ENCODE results near the gene UTF1. TPM values are rescaled to one million over a fixed set of nuclear protein-coding genes. Genes with fewer than 3 reads are reported as not detected.

UTF1 gene
- total and polyA plus RNA-seq, 2 of the 8 experiments (the other 6 are each of a cell fraction or from before 2014, with no cell fraction given), result 0.47 to 21.8 TPM

DNA sequence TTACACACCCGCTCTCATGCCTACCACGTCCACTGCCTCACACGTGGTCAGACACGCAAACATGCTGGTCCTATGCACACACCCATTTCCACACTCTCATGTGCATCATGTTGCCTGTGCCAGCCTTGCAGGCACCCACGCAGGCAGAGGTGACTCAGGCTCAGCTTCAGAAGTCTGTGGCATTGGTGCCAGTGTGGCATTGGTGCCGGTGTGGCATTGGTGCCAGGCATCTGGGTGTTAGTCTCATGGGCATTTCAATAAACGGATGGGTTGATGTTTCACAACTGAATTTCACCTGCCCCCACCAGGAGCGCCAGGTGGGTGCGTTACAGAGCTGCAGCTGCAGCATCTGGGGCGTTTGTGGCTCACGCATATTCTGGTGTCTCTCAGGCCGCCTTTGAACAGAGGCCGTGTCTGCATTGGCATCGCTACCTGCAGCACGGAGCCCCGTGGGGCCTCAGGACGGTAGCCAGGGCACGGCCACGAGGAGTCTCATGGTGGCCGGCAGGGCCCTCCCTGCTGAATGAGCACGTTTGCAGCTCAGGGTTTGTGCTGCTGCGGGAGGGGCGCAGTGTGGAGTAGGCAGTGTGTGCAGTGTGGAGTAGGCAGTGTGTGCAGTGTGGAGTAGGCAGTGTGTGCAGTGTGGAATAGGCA lies 45.3 kb upstream of the UTF1 start:
- no peaks in the 10 kb centered on the region for H3K79me2 ChIP-seq (ENCODE audit: control insufficient read depth in 1 of 2, insufficient read depth in 2 of 2, low read length in 2 of 2)
- H3K56ac ChIP-seq (replicated peaks; ENCODE audit: insufficient read length, low read depth, low read length), result no peak overlapping the region
- H2AK5ac ChIP-seq (ENCODE audit: low read depth, low read length), result no peak overlapping the region
- no peak overlapping the region for H4K91ac ChIP-seq (replicated peaks; ENCODE audit: insufficient read length, low read length)
- no peak overlapping the region for H2BK15ac ChIP-seq (ENCODE audit: low read length)
- H3K4me1 ChIP-seq (replicated peaks in 1 of 4; ENCODE audit: control insufficient read depth in 3 of 4, insufficient read depth in 4 of 4, low read length in 3 of 4), result no peaks in the 10 kb centered on the region; a peak in 1 of 7 replicates
- peaks cover 0 to 26% (median 10%) of the 10 kb centered on the region in 4 experiments; a peak in 4 of 8 replicates for H3K36me3 ChIP-seq (ENCODE audit: control insufficient read depth in 2 of 4, insufficient read depth in 4 of 4, low read length in 3 of 4)
- CTCF ChIA-PET (ENCODE audit: partially characterized antibody), result no interaction called here
- H3K9ac ChIP-seq (replicated peaks in 1 of 4; ENCODE audit: extremely low read depth in 1 of 4, low read depth in 3 of 4, low read length in 3 of 4), result no peak overlapping the region
- H2BK5ac ChIP-seq (ENCODE audit: low read depth, low read length), result no peak overlapping the region
- 80% methylated on average over 23 of the region's 23 CpGs; no CpG with 5 or more reads in 1 of the 2 experiments for WGBS, 2 experiments (ENCODE audit: extremely low coverage in 1 of 2, insufficient coverage in 1 of 2, insufficient read length in 1 of 2, insufficient replicate concordance in 2 of 2, low coverage in 1 of 2, low lambda C conversion rate in 2 of 2, missing lambda C conversion rate in 1 of 2)
- H2AFZ ChIP-seq (ENCODE audit: low read length), result no peak overlapping the region
- H3K79me1 ChIP-seq (ENCODE audit: low read depth, low read length), result no peaks in the 10 kb centered on the region
- H3K9me3 ChIP-seq (ENCODE audit: insufficient read depth in 2 of 2, low read depth in 1 of 2, low read length in 1 of 2), result peaks cover 0 to 20% of the 10 kb centered on the region in 2 experiments; a peak in 1 of 4 replicates
- H2BK20ac ChIP-seq (ENCODE audit: low read length), result no peak overlapping the region
- no peak overlapping the region for H2BK120ac ChIP-seq (replicated peaks; ENCODE audit: low read depth, low read length)
- DNase-seq (ENCODE audit: low read depth in 1 of 2, low spot score in 2 of 2), result no peak
- no peak overlapping the region for H3K27ac ChIP-seq (ENCODE audit: low read depth, low read length)
- H4K20me1 ChIP-seq (replicated peaks in 1 of 2; ENCODE audit: control insufficient read depth in 1 of 2, insufficient read depth in 2 of 2, low read length in 2 of 2), result peaks cover 0 to 11% of the 10 kb centered on the region in 2 experiments
- FAIRE-seq, result no peak
- H3K23me2 ChIP-seq (ENCODE audit: low read depth, low read length), result 0 out of 2 replicates have a peak, but pooled peaks cover 2% of the 10 kb centered on the region
- no peak overlapping the region for H4K8ac ChIP-seq (ENCODE audit: extremely low read depth, insufficient read depth, low read length)
- H4K5ac ChIP-seq (ENCODE audit: insufficient read length, low read depth, low read length), result no peak overlapping the region
- H3K23ac ChIP-seq (ENCODE audit: insufficient read length), result no peak overlapping the region
- no peak overlapping the region for H3K18ac ChIP-seq (ENCODE audit: extremely low read depth, low read length)
- no peaks in the 10 kb centered on the region for H3K27me3 ChIP-seq (replicated peaks in 1 of 4; ENCODE audit: control insufficient read depth in 3 of 4, extremely low read depth in 1 of 4, insufficient read depth in 3 of 4, low read length in 3 of 4)
- no peak overlapping the region for H2BK12ac ChIP-seq (ENCODE audit: low read depth, low read length)
- H3K4me2 ChIP-seq (ENCODE audit: insufficient read depth in 1 of 2, low read depth in 2 of 2, low read length in 2 of 2), result no peak overlapping the region
- no peak overlapping the region for H3K4me3 ChIP-seq (ENCODE audit: extremely low read depth in 1 of 4, insufficient read depth in 2 of 4, low read depth in 3 of 4, low read length in 4 of 4)
- no peak overlapping the region for H3K14ac ChIP-seq (ENCODE audit: insufficient read length)
- H3K4ac ChIP-seq (replicated peaks; ENCODE audit: insufficient read length, low read depth, low read length), result no peak overlapping the region
- POLR2A ChIA-PET (ENCODE audit: partially characterized antibody), result interaction anchor here (2.1 kb wide), 1 partner anchor 13 kb away, joined by 5 read pairs; no protein-coding TSS in a partner anchor
- TF ChIP-seq, protein P1, sequence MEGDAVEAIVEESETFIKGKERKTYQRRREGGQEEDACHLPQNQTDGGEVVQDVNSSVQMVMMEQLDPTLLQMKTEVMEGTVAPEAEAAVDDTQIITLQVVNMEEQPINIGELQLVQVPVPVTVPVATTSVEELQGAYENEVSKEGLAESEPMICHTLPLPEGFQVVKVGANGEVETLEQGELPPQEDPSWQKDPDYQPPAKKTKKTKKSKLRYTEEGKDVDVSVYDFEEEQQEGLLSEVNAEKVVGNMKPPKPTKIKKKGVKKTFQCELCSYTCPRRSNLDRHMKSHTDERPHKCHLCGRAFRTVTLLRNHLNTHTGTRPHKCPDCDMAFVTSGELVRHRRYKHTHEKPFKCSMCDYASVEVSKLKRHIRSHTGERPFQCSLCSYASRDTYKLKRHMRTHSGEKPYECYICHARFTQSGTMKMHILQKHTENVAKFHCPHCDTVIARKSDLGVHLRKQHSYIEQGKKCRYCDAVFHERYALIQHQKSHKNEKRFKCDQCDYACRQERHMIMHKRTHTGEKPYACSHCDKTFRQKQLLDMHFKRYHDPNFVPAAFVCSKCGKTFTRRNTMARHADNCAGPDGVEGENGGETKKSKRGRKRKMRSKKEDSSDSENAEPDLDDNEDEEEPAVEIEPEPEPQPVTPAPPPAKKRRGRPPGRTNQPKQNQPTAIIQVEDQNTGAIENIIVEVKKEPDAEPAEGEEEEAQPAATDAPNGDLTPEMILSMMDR (IDR thresholded peaks at IDR 0.05; ENCODE audit: control extremely low read depth in 1 of 3, insufficient read depth in 1 of 3, low read depth in 1 of 3, low read length in 3 of 3), result no peak
- no peak for TF ChIP-seq MAFK (IDR thresholded peaks at IDR 0.05; ENCODE audit: low read depth, low read length)
- no peak for TF ChIP-seq CHD1 (IDR thresholded peaks at IDR 0.05; ENCODE audit: low read depth, low read length)
- TF ChIP-seq CEBPB (IDR thresholded peaks at IDR 0.05; ENCODE audit: low read depth, low read length), result no peak
- TF ChIP-seq KDM1A (IDR thresholded peaks at IDR 0.05; ENCODE audit: borderline replicate concordance, low read length), result no peak
- TF ChIP-seq HDAC6 (IDR thresholded peaks at IDR 0.05; ENCODE audit: low read depth, low read length), result no peak
- TF ChIP-seq CHD2 (IDR thresholded peaks at IDR 0.05; ENCODE audit: low read length), result no peak
- TF ChIP-seq, protein P2, sequence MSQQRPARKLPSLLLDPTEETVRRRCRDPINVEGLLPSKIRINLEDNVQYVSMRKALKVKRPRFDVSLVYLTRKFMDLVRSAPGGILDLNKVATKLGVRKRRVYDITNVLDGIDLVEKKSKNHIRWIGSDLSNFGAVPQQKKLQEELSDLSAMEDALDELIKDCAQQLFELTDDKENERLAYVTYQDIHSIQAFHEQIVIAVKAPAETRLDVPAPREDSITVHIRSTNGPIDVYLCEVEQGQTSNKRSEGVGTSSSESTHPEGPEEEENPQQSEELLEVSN (IDR thresholded peaks at IDR 0.05), result no peak
- TF ChIP-seq SIX5 (IDR thresholded peaks at IDR 0.05; ENCODE audit: low read depth, low read length), result no peak
